ENCODE data around the gene OR6N1. TPM values are rescaled to one million over a fixed set of nuclear protein-coding genes. Genes with fewer than 3 reads are reported as not detected.

Gene OR6N1
- total and polyA plus RNA-seq, 12 donors: not detected

DNA sequence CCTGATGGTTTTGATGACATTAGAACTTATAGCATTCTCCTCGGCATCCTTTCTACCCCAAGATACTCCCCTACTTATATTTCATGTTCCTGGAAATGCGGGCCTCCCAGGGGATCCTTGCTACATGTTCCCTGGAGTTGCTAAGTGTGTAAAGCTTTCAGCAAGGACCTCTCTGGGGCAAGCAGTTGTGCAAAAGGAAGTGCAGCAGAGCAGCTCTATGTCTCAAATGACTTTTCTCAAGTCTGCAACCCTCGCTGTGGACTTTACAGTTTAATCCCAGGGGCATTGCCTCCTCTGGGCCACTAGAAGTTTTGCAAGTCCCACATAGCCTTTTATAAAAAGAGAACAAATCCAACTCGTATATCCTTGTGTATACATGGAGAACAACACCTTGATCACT lies 38.3 kb upstream of the OR6N1 start:
- intact Hi-C loops (cut with DNase I): no loop called here
- WGBS, 2 donors: 67 to 73% methylated on average over 4 of the region's 4 CpGs
- TF ChIP-seq, protein P1, sequence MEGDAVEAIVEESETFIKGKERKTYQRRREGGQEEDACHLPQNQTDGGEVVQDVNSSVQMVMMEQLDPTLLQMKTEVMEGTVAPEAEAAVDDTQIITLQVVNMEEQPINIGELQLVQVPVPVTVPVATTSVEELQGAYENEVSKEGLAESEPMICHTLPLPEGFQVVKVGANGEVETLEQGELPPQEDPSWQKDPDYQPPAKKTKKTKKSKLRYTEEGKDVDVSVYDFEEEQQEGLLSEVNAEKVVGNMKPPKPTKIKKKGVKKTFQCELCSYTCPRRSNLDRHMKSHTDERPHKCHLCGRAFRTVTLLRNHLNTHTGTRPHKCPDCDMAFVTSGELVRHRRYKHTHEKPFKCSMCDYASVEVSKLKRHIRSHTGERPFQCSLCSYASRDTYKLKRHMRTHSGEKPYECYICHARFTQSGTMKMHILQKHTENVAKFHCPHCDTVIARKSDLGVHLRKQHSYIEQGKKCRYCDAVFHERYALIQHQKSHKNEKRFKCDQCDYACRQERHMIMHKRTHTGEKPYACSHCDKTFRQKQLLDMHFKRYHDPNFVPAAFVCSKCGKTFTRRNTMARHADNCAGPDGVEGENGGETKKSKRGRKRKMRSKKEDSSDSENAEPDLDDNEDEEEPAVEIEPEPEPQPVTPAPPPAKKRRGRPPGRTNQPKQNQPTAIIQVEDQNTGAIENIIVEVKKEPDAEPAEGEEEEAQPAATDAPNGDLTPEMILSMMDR (IDR thresholded peaks at IDR 0.05): no peak
- DNase-seq (no peak), ATAC-seq (peak in 1 of 8 donors; percentile 20)
- Histone ChIP-seq H3K27me3 (no peaks in the 10 kb centered on the region), H3K9me3 (no peaks in the 10 kb centered on the region), H3K27ac (peak overlapping the region in 2 of 10 donors; percentile 21 to 77), H3K4me1 (peaks cover 0 to 45% (median 0%) of the 10 kb centered on the region in 9 donors), H3K4me3 (no peak overlapping the region), H3K36me3 (no peaks in the 10 kb centered on the region)

DNA sequence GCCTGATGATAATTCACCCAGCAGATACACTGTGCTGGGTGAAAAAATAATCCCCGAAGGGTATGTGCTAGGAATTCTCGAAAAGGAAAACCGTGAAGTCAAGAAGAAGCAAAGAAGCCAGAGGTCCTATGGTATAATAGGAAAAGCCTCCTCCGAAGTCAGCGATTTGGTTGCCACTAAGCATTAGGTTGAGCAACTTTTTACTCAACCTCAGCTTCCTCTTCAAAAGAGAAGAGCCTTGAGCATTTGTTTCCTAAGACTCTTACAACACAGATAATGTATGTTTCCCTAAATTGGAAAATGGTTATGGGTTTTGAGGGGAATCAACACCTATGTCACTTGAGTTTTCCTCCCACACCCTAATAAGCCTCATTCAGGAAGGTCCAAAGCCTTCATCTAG lies 37.9 kb upstream of the OR6N1 start:
- peak in 6 of 8 donors; percentile 52 to 81 (median 68) for ATAC-seq
- 83 to 85% methylated on average over 5 of the region's 5 CpGs for WGBS, 2 donors
- intact Hi-C loops (cut with DNase I): no loop called here

GRCh38 chr1:158809256-158809655 lies 37.3 kb upstream of the OR6N1 start:
- no peaks in the 10 kb centered on the region for H3K9me3 ChIP-seq
- peak overlapping the region in 1 of 10 donors; percentile 12 for H3K4me3 ChIP-seq
- H3K4me1 ChIP-seq: peaks cover 0 to 45% (median 0%) of the 10 kb centered on the region in 9 donors
- DNase-seq: no peak
- intact Hi-C loops (cut with DNase I): no loop called here
- 77% methylated on average over 3 of the region's 3 CpGs for WGBS, 2 donors
- H3K27ac ChIP-seq: peak overlapping the region in 3 of 10 donors; percentile 21 to 77 (median 22)
- no peaks in the 10 kb centered on the region for H3K27me3 ChIP-seq
- ATAC-seq: peak in 3 of 8 donors; percentile 67 to 69 (median 69)
- TF ChIP-seq, protein P1 (IDR thresholded peaks at IDR 0.05): no peak
- H3K36me3 ChIP-seq: no peaks in the 10 kb centered on the region

More for the DNA sequence above, 37.9 kb upstream of the OR6N1 start:
- peaks cover 0 to 45% (median 0%) of the 10 kb centered on the region in 9 donors for H3K4me1 ChIP-seq
- no peaks in the 10 kb centered on the region for H3K27me3 ChIP-seq
- no peaks in the 10 kb centered on the region for H3K36me3 ChIP-seq
- TF ChIP-seq, protein P1 (IDR thresholded peaks at IDR 0.05): no peak
- no peaks in the 10 kb centered on the region for H3K9me3 ChIP-seq
- H3K27ac ChIP-seq: peak overlapping the region in 3 of 10 donors; percentile 21 to 77 (median 22)
- H3K4me3 ChIP-seq: peak overlapping the region in 1 of 10 donors; percentile 12
- DNase-seq: no peak

- Histone ChIP-seq H3K36me3 (no peaks in the 10 kb centered on the region), H3K9me3 (no peaks in the 10 kb centered on the region), H3K27me3 (peaks cover 0 to 7% (median 0%) of the 10 kb centered on the region in 7 donors), H3K27ac (no peak overlapping the region), H3K4me3 (no peak overlapping the region), H3K4me1 (peaks cover 0 to 42% (median 0%) of the 10 kb centered on the region in 9 donors)
- intact Hi-C loops (cut with DNase I): no loop called here
- TF ChIP-seq, protein P1 (IDR thresholded peaks at IDR 0.05): no peak
- ATAC-seq (no peak), DNase-seq (no peak)
- 71 to 77% methylated on average over 6 of the region's 6 CpGs for WGBS, 2 donors
Observed at GRCh38 chr1:158806916-158807536, 35.0 kb upstream of the OR6N1 start.

All from heart right ventricle (tissue), 16 donors.